Fibroblast of peridontal ligament (primary cell): ENCODE data around the gene TCP11L1.

Experiments used
- DNase-seq: peaks from one replicate; pipeline ENCODE4 v3.0.0-alpha.2; 2010; ENCODE audit errors: extremely low read depth

The TCP11L1 gene, protein sequence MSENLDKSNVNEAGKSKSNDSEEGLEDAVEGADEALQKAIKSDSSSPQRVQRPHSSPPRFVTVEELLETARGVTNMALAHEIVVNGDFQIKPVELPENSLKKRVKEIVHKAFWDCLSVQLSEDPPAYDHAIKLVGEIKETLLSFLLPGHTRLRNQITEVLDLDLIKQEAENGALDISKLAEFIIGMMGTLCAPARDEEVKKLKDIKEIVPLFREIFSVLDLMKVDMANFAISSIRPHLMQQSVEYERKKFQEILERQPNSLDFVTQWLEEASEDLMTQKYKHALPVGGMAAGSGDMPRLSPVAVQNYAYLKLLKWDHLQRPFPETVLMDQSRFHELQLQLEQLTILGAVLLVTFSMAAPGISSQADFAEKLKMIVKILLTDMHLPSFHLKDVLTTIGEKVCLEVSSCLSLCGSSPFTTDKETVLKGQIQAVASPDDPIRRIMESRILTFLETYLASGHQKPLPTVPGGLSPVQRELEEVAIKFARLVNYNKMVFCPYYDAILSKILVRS

GRCh38 chr11:33039274-33040032 lies at the start of gene TCP11L1:
Gene TCP11L1 (plus strand): TSS chr11:33039572. CDS start chr11:33043774, 4,202 bp downstream.
- DNase-seq = peak; percentile 92

DNA sequence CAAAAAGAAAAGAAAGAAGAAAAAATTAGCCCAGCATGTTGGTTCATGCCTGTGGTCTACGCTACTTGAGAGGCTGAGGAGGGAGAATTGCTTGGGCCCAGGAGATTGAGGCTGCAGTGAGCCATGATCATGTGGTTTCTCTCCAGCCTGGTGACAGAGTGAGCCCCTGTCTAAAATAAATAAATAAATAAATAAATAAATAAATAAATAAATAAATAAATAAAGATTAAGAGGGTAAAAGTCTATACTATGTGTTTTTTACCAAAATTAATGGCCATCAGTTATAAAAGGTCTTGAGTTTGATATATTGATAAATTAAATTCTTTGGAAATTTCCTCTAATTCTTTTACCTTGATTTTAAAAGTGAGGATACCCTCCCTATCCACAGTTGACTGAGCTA lies 48.9 kb upstream of the TCP11L1 start:
- no peak for DNase-seq

DNA sequence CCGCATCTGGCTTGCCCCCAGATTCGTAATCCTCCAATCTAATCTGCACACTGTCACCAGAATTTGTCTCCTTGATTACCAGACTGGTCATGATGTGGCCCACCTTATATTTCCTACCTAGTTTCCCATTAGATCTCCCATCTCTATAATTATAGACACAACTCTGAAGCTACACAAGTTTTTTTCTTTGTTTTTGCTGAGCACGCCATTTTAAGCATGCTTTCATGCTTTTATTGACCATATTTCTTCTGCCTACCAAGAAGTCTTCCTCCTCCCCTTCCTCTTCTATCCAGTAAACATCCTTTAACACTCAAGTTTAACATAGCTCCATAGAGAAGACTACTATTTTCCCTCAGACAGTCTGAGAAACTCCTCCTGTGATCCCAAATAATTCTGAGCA lies 47.9 kb upstream of the TCP11L1 start:
- DNase-seq = no peak

DNA sequence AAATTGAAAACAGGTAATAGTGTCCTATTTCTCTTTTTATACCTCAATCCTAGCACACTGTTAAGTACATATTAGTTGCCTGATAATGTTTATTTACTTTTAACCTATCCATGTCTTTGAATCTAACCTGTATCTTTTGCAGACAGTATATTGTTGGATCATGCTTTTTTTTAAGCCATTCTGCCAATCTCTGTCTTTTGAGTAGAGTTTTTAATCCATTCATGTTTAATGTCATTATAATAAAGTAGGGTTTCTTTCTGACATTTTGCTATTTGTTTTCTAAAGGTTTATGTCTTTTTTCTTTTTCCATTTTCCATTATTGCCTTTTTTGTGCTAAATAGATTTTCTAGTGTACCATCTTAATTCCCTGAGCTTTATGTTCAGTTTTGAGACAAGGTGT lies 47.5 kb upstream of the TCP11L1 start:
- no peak for DNase-seq

GRCh38 chr11:33000181-33000580 lies 39.2 kb upstream of the TCP11L1 start:
- peak; percentile 93 for DNase-seq

- DNase-seq = no peak
These were observed 38.1 kb upstream of the TCP11L1 start for GRCh38 chr11:33001281-33001680.

DNA sequence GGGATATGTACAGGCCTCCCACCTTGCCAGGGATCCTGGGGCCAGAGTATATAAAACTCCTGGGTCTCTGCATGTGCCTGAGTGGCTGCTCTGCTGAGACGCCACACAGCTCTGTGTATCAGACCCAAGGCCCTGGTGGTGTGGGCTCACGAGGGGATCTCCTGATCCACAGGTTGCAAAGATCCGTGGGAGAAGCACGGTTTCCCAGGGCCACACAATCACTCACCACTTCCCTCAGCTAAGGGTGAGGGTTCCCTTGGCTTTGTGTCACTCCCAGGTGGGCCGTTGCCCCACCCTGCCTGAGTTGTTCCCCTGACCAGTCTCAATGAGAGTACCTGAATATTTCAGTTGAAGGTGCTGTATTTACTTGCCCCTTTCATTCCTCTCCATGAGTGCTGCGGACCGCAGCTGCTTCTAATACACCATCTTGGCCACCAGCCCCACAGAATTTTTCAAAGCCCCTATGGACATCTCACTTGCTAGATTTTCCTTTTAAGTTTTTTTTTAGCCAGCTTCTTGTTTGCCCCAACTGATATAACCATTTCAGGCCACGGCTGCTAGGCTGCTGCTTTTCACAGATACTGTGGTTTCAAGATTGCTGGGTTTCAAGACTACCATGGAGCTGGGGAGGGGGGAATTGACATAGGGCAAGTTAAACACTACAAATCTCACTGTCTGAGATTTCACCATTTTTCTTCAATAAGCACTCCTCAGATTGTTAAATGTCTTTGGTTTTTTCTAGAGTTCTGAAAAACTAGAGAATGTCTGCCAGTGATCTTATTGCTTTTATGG lies 37.4 kb upstream of the TCP11L1 start:
- DNase-seq = peak; percentile 45

DNA sequence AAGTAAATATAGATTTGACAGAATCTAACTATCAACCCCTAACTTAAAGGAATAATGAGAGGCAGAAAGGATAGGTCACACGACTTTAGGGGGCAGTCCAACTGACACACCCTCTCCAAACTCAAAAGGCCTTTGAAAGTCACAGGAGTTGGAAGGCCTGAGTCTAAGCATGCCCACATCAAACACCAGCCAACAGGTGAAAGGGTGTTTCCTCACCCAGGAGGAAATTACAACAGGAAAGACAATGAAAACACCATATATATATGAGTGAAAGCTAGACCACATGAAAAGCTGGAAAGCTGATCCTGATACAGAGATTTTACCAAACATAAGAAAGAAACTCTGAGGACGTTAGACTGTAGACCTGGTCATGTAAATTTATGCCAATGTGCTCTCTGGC lies 34.2 kb upstream of the TCP11L1 start:
- DNase-seq = no peak

DNA sequence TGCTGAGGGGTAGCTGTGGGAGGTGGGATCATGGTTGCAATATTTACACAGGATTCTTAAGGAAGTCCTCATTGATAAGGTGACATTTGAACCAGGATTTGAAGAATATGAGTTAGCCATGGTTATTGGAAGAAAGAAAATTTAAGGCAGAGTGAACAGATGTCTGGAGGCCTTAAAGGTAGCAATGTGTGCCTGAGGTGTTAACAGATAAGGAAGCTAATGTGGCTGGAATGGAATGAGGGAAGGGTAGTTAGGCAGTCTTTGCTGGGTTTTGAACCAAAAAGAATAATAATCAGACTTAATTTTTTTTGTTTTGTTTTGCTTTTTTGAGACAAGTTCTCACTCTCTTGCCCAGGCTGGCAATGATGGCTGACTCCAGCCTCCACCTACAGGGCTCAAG lies 33.4 kb upstream of the TCP11L1 start:
- no peak for DNase-seq

DNA sequence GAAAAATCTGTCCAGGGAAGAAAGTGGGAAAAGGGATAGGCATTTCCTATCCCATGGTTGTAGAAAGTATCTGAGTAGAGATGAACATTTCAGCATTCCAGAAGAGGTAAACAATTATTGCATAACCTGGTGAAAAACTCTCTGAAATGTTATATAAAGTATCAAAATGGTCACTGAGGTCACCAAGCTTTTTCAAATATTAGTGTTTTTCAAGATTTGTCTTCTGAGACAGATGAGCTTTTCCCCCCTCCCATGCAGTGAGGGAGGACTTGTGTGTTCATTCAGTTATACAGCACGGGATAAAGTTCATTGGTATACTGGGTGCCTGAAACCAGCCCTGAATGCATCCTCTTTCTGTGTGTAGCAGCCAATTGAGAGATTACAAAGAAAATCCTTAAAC lies 25.6 kb upstream of the TCP11L1 start:
- no peak for DNase-seq

DNA sequence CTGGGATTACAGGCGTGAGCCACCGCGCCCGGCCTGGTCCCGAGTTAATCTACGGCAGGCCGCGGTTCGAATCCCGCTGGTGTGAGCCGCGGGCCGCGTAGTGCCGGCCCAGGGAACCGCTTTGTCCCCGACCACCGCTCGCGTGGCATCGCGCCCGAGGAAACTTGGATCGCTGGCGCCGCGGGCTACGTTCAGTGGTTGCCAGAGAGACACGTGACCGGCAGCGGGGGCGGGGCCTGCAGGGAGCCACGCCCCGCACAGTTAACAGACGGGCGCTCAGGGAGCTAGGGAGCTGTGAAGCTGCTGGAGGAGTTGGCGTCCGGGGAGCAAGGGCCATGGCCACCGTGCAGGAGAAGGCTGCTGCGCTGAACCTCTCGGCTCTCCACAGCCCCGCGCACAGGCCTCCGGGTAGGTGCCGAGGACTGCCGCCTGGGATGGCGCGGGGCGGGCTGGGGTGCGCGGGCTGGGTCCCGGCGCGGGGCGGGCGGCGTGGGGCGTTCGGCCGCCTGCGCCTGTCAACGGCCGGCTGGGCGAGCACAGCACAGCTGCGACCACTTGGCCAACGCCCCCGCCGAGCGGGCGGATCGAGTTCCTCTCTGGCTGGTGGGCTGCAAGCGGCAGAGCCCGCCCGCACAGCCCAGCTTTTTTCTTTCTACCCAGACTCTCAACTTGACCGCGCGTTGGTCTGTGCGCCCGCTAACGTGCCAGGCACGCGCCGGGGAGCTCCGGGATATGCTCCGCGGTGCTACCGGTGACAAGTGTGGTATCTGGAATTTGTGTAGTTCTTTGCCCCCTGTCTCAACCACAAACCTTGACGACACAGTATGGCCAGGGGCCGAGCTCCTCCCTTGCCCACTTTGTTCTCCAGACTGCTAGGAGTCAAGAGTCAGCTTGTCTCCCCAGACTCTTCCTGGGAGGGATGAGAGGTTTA lies 23.5 kb upstream of the TCP11L1 start, which contains the start of gene DEPDC7:
Gene DEPDC7, plus strand, starts transcription at position 258 of the 931 bp plus-strand sequence. Its CDS starts 78 bp downstream, at position 336.
- peak; percentile 81 for DNase-seq

- no peak for DNase-seq
These were observed 22.7 kb upstream of the TCP11L1 start for GRCh38 chr11:33016654-33017053.

GRCh38 chr11:33017478-33017877 lies 21.9 kb upstream of the TCP11L1 start:
- no peak for DNase-seq

- DNase-seq = no peak
These were observed 21.4 kb upstream of the TCP11L1 start for GRCh38 chr11:33017965-33018364.

DNA sequence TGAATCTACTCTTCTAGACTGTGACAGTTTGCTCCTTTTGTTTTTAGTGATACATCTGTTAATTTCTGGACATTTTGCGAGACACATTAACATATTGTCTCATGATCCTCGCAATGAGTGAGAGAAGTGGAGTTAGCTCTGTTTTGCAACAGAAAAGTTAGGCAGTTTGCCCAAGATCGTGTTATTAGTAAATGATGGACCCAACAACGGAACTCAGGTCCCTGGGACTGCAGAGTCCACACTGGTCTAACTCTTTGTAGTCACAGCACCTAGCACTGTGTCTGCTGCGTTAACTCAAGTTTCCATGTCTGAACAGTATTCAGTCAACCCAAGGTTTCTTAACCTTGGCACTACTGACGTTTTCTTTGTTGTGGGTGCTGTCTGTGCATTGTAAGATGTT lies 20.5 kb upstream of the TCP11L1 start:
- no peak for DNase-seq

DNA sequence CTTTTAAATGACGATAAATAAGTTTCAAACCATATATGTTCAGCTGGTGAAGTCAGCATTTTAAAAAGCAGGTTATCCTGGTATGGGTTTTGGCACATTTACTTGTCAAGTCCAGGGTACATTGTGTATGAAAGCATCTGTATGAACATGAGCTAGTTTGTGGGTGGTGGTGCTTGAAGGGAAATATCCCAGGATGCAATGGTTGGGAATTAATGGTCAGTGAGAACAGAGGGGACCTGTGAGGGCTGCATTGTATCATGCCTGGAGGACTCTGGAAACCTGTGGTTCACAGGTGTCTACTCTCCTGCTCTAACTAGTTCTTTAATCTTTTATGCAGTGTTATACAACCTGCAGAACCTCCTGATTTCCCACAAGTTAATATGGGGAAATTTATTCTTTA lies 17.9 kb upstream of the TCP11L1 start:
- DNase-seq = no peak

DNA sequence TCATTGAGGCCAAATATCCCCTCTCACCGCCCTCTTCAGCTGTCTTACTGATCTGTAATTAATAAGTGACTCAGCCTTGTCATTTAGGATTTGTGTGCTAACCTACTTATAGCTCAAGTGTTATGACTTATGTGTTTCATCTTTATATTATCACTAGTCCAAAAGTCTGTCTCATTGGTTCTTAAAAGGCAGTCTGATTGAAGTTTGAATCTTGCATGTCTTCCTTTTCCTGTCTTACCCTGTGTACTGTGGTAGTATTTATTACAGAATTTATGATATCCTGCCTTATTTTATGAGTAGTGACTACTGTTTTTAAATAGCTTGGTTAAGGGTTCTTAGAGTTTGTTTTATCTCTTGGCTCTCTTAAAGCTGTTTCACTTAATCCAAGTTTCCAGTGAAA lies 17.4 kb upstream of the TCP11L1 start:
- no peak for DNase-seq

- no peak for DNase-seq
These were observed 14.0 kb upstream of the TCP11L1 start for GRCh38 chr11:33025339-33025722.

DNA sequence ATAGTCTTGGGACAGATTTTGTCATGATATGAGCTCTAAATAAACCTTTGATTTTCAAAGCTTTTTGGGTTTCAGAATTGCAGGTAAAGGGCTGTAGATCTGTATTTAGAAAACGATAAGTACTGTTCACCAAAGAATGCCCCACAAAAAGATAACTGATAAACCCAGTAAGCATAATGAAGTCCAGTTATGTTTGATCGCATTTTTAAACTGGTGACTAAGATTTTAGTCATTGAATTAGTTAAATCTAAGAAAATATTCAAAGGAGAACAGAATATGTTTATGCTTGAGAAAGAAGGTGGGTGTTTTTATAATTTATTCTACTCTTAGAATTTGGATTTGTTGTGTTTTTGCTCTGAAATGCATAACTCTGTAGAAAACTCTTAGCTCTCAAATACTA lies 12.1 kb upstream of the TCP11L1 start:
- DNase-seq = peak; percentile 11

DNA sequence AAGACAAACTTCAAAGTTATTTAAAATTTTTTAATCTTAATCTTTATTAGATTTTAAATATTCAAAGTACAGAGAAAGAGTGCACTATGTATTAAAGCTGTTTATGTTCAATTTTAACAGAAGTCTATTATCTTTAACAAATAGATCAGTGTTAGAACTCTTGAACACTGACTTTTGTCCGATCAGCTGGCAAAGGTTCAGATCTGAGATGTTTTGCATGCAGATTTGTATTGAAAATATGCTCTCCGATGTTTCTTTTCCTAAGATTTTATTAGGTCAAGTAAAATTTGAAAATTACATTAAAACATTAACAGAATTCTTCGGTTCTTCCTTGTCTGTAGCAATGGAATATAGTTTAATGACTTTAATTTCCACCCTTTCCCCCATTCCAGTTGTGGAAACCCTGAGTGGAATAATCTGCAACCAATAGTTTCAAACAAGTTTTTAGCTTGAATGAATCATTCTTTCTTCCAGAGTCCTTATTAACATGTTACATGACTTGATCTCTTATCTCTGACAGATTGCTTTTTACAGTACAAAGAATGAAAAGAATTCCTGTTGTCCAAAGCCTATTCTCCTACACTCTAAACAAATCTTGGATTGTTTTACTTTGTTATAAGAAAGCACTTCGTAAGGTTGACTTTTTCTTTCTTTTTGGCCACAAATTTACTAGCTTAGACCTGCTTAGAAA lies 11.4 kb upstream of the TCP11L1 start:
- DNase-seq = peak; percentile 26
